Hippocampal formation (tissue), 2 donors: ENCODE data around the gene RAP1GAP.

ENCODE experiments used
- DNase-seq, 2 donors: peaks; one replicate each; lab custom pipeline; 2025; lab: John Stamatoyannopoulos, UW

Gene RAP1GAP

GRCh38 chr1:21625390-21626190 is 43.6 kb downstream of the RAP1GAP start:
- no peak for DNase-seq

DNA sequence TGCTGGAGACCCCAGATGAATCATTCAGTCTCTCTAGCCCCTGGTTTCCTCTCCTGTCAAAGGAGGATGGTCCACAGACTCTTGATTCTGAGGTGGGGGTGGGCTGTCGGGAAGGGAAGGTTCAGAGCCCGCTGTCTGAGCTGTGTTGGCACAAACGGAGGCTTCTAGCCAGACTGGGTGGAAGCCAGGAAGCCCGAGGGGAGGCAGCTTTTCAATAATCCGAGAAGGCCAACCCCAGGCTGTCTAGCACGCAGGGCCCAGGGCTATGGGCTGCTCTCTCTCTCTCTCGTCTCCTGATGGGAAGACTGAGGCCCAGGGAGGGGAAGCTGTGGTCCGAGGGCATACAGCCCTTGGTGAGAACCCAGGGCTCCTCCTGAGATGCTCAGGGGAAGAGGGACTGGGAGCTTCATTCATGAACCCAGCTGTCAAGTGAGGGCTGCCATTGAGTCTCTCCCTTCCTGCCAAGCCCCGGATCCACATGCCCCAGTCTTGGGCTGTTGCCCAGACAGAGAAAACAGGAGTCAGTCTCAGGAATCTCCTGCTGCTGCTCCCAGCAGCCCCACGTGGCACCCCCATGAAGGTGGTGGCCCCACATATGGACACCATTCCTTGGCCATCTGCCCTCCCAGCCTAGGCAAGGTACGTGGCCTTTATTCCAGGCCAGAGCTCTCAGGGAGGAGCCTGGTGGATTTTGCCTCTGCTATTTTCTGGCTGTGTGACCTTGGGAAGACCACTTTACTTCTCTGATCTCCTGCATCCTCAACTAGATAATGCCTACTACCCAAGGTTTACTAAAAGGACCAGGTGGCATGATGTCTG is 44.4 kb downstream of the RAP1GAP start:
- DNase-seq, result peak; percentile 21 to 77

DNA sequence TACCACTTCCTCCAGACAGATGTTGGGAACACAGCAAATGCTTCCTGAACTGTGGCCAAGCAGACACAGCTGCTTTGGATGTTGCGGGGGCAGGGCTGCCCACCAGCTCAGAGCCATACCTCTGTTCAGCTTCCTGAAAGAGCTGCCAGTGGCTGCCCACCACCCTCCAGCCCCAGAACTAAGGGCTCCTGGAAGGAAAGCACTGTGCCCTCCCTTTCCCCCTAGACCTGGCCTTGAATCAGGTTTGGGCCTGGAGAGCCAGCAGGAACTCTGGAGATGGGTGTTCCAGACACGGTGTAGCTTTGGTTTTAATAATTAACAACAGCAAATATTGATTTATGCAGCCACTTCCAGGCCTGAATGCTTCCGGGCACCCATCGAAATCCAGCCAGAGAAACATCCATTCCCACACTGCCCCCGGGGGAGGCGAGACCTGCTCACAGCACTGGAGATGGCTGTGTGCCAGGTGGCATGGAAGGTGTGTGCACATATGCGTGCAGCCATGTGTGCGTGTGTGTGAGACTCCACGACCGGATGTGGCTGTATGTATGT is 45.7 kb downstream of the RAP1GAP start:
- DNase-seq, result no peak

DNA sequence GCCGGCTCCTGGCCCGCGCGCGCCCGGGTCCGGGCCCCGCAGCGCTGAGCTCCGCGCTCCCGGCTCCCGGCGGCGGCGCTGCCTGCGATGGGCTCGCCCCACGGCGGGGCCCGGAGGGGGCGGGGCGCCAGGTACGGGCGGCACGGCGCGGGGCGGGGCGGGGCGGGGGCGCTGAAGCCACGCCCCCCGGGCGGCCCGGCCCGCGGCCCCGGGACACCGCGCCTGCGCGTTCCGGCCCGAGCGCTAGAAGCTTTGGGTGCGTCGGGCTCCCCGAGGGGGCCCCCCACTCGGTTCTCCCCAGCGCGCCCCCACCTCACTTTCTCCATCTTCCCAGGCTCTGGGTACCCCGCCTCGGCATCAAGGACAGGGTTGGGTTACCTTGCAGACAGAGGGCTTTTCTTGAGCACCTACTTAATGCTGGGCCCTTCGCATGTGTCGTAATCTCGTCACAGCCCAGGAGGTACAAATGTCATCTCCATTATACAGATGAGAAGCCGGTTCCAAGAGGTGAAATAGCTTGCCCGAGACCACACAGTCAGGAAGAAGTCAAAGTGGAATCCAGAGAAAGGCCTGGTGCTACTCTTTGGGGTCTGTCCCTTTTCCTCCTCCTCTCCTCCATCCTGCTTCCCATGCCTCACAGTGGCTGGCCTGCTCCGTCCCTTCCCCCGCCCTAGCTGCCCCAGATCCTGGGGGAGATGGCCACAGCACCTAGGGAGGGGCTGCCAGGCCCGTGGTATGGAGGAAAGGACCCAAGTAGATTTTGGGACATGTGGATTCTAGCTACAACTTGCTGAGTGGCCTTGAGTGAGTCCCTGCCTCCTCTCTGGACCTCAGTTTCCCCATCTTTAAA is 46.5 kb downstream of the RAP1GAP start:
- no peak for DNase-seq

GRCh38 chr1:21621761-21622436 is 47.3 kb downstream of the RAP1GAP start:
- DNase-seq, result no peak

DNA sequence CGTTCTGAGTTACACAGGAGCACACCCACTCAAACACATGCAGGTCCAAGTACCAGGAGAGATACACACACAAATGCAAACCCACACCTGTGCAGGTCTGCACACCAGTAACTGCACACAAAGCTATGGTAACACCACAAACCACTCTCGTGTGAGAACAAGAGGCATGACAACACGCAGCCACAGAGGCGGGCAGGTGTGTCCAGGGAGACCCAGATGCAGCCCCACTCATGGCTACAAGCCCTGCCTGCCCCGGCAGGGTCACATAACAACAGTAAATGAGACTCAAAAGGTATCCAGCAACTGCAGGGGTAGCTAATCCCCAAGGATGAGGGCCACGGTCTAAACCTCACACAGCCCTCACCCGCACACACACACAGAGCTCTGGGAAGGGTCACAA is 48.1 kb downstream of the RAP1GAP start:
- DNase-seq, result no peak

DNA sequence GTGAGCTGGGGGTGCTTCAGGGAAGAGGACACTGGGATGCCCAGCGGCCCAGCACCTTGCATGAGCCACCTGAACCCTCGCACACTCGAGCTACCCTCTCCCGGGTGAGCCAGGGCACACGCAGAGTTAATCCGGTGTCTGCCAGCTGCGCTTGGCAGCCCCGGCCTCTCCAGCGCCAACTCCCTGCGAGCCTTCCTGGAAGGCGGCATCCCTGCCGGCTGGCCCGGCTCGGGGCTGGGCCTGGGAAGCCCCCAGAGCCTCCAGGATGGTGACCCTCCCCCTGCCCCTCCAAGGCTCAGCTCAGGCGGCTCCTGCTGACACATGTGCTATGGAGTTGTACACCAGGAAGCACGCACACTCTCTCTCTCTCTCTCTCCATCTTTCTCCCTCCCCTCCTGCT is 48.7 kb downstream of the RAP1GAP start:
- peak in 1 of 2 donors; percentile 26 for DNase-seq

DNA sequence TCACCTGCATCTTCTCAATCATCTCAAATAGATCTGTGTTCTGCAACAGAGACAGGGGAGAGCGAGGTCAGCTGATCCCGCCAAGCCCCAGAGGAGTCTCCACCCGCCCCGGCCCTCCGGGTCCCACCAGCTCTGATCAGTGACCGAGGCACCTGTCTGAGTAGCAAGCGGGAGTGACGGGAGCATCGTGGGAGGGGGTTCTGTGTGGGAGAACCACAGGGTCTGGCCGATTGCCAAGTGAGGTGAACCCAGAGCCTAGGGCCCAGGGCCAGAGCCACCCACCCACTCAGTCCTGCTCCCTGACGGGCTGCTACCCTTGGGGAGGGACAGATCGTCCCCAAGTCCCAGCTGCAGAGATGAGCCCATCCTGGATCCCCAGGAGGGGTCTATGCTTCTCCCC is 49.1 kb downstream of the RAP1GAP start:
- no peak for DNase-seq

GRCh38 chr1:21619375-21619947 is 49.7 kb downstream of the RAP1GAP start:
- no peak for DNase-seq

DNA sequence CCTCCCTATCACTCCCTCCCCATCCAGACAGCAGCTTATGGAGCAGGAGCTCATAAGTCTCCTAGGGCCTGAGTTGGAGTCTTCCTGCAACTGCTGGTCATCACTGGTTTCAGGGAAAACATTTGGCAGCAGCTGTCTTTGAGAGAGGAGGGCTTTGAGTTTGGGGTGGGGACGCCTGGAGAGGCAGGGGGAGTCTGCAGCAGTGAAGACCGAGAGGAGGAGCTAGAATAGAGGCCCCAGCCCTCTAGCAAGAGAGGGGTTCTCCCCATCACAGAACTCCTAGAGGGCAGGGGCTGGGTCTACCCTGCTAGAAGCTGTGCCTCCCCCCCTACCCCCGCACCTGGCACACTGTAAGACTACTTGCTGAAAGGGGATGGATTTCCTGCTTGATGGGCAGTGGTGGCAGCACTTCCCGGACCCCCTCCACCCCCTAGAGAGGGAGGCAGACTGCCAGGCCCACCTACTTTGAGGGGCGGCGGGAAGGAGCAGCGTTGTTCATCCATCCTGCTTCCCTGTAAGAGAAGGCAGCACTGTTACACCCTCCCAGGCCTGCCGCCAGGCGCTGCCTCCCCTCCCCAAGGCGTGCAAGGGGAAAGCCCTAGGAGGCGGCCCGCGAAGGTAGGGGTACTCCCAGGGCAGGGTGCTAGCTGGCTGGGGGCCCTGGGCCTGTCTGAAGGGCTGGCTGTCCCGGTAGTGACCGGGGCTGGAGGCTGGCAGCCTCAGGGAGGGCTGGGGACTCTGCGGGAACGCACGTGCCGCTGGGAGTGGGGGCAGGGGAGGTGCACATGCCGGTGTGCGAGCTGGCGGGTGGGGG is 50.4 kb downstream of the RAP1GAP start:
- DNase-seq, result no peak

DNA sequence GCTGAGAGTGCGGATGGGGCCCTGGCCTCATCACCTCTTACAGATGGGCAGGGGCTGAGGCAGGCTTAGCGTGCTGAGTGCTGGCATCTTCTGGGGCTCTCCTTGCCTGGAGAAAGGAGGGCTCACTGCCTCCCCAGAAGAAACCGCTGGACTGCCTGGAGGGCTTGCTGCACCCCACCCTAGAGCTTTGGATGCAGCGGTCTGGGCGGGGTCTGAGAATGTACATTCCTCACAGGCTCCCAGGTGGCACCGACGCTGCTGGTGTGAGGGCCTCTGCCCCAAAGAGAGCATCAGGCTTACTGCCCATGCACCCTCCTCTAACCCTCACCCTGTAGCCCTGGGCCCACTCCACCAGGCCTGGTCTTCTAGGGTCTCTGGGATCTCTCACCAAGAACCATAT is 51.1 kb downstream of the RAP1GAP start:
- no peak for DNase-seq

- no peak for DNase-seq
These were observed 51.9 kb downstream of the RAP1GAP start for GRCh38 chr1:21617126-21617738.

DNA sequence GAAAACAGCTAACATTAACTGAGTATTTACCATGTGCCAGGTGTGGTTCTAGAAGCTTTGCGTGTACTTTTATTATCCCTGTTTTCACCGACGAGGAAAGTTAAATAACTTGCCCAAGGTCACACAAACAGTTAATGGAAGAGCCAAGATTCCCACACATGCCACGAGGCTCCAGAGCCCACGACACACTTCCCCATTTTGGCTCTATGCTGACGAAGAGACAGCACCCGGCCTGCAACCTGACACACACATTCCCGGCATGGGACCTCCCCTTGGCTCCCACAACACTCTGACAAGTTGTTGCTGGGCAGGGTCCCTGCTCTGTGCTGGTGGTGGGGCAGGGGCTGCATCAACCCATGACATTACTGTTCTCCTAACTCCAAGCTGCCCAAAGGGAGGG is 52.8 kb downstream of the RAP1GAP start:
- DNase-seq, result no peak

DNA sequence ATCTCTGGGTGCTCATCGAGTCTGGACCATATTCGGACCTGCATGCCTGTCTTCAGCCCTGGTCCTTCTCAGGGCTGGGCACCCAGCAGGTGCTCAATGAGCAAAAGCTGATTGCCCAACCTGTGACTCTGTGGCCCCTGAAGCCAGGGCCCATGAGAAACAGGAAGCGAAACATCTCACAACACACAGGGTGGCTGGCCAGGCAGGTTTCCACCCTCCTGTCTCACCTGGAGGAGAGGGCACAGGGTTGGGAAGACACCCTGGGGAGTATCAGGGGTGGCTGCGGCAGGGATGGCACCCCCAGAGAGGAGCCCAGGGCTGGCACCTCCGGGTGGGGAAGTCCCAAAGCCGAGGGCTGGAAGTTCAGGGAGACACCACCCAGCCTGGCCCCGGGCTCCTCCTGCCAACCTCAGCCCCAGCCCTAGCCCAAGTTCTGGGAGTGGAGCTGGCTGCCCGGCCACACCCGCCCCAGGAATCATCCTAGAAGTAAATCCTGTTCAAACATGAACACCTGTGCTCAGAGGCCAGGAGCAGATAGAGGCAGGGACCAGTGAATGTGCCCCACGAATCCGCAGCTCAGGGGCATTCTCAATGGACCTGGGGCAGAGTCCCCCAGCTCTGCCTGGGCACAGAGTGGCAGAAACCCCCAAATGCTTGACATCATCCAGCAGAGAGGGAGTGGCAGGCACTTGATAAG is 54.6 kb downstream of the RAP1GAP start:
- no peak for DNase-seq

DNA sequence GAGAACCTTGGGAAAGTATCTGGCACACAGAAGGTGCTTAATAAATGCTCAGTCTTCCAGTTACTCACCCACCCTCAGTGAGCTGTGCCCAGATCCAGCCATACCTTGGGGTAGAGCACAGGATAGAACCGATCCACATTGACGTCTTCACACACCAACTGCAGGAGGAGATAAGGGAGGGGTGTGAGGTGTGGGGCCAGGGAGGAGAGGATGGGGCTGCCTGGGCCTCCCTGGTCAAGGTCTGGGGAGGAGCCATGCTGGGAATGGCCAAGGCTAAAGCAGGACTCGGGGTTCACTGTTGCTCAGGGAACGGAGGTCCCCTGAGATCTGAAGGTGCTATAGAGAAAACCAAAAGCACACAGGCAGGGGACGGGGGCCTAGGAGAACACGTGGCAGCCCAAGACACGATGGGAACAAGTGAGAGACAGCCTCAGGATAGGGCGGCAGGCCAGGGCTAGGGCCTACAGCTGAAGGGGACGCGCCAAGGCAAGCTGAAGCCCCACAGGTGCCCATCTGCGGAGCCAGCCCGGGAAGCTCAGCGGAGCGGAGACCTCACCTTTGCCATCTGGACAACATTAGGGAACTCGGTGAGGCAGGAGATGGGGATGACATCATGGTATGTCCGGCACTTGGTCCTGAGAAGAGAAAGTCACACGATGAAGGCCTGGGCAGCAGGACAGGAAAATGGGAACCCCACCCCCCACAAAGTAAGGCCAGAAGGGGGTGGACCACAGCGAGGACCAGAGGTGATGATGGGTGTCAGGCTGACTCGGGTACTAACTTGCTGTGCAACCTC is 55.9 kb downstream of the RAP1GAP start:
- DNase-seq, result no peak

GRCh38 chr1:21612057-21612456 is 57.1 kb downstream of the RAP1GAP start:
- DNase-seq, result no peak

DNA sequence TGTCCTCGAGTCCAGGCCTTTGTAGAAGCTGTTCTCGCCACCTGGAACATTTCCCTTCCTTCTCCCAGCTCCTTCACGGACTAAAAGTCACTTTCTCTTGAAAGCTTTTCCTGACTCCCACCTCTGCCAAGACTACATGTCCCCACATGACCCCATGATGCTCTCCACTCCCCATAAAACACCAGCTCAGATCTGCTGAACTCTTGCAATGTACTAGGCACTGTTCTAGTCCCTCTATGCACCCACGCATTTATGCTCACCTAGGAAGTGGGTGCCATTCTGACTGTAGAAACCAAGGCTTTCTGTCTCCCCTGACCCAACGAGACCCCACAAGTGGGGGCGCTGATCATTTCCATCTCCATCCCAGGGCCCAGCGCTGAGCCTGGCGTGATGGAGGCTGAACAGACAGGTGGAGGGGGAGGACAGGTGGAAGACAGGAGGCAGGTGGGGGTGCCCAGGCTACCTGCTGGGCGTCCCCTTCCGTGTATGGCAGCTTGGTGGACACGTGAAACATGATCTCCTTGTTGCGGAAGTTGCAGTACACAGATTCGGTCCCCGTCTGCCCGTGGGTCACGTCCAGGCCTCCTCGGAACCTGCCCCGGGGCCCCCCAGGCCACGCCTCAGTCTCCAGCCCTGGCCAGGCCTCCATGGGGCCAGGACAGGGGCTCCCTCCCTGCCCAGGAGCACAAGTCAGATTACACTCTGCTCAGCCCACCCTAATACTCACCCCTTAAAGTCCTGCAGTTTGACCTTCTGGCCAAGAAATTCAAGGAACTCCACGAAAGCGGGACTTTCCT is 58.0 kb downstream of the RAP1GAP start:
- no peak for DNase-seq
